Neural cell (in vitro differentiated cells): ENCODE data around the gene DRD1. TPM values are rescaled to one million over a fixed set of nuclear protein-coding genes. Genes with fewer than 3 reads are reported as not detected.
"Not testable (repeated sequence)": the region's sequence is repeated elsewhere in the genome, so short reads cannot be mapped to it uniquely, and the experiment has no call there.

Source experiments
- H2AFZ ChIP-seq: fragments of 200-600, 300-800 bp; sonication (generic), shearing (Covaris generic); 2 replicates; pipeline ENCODE4 v1.6.0; 2014; ENCODE audit warnings: low read depth, mild to moderate bottlenecking, antibody characterized with exemption, low read length, moderate library complexity
- H3F3A ChIP-seq: fragments of 200-600 bp; shearing (Covaris generic); 2 replicates; pipeline ENCODE4 v1.6.1; 2016; ENCODE audit warnings: mild to moderate bottlenecking, moderate library complexity, mixed read lengths, antibody characterized with exemption, low read length; ENCODE audit not compliant: insufficient read depth, poor library complexity, severe bottlenecking
- H3K27ac ChIP-seq: fragments of 200-600, 300-800 bp; sonication (generic), shearing (Covaris generic); 2 replicates; pipeline ENCODE4 v1.5.1; 2014; ENCODE audit warnings: mild to moderate bottlenecking, low read length, moderate library complexity
- H3K27me3 ChIP-seq: fragments of 300-800, 200-600 bp; sonication (generic), shearing (Covaris generic); 2 replicates; pipeline ENCODE4 v1.6.0; 2014; ENCODE audit warnings: mild to moderate bottlenecking, low read depth, low read length, moderate library complexity; ENCODE audit not compliant: insufficient read depth
- H3K36me3 ChIP-seq: fragments of 300-800, 200-600 bp; sonication (generic), shearing (Covaris generic); 2 replicates; pipeline ENCODE4 v1.5.1; 2014; ENCODE audit warnings: mild to moderate bottlenecking, antibody characterized with exemption, low read length, moderate library complexity; ENCODE audit not compliant: insufficient read depth
- H3K4me2 ChIP-seq: fragments of 300-800, 200-600 bp; sonication (generic), shearing (Covaris generic); 2 replicates; pipeline ENCODE4 v1.6.0; 2014; ENCODE audit warnings: mild to moderate bottlenecking, low read length
- H3K4me3 ChIP-seq: fragments of 300-800, 200-600 bp; sonication (generic), shearing (Covaris generic); 2 replicates; pipeline ENCODE4 v1.5.1; 2014; ENCODE audit warnings: mild to moderate bottlenecking, low read length, moderate library complexity
- H3K79me2 ChIP-seq: fragments of 200-600 bp; shearing (Covaris generic); replicated peaks from 2 replicates; pipeline ENCODE4 v1.6.0; 2014; ENCODE audit warnings: mild to moderate bottlenecking, low read length, moderate library complexity; ENCODE audit not compliant: insufficient read depth
- H3K9ac ChIP-seq: fragments of 300-800, 200-600 bp; sonication (generic), shearing (Covaris generic); 2 replicates; pipeline ENCODE4 v1.6.1; 2016; ENCODE audit warnings: mild to moderate bottlenecking, low read length, mixed read lengths
- H3K9me2 ChIP-seq: fragments of 200-600 bp; shearing (Covaris generic); 2 replicates; pipeline ENCODE4 v1.6.1; 2016; ENCODE audit warnings: mild to moderate bottlenecking, low read length, mixed read lengths; ENCODE audit not compliant: insufficient read depth
- H3K9me3 ChIP-seq: fragments of 200-600, 300-800 bp; sonication (generic), shearing (Covaris generic); 2 replicates; pipeline ENCODE4 v1.6.1; 2016; ENCODE audit warnings: mild to moderate bottlenecking, mixed run types, low read length, moderate library complexity, mixed read lengths
- H4K20me1 ChIP-seq: fragments of 200-600 bp; shearing (Covaris generic); 2 replicates; pipeline ENCODE4 v1.6.1; 2016; ENCODE audit warnings: mild to moderate bottlenecking, mixed run types; ENCODE audit not compliant: insufficient read depth
- EP300 ChIP-seq: fragments of 450-650 bp; conservative IDR thresholded peaks from 2 replicates; pipeline ENCODE4 v1.6.1; 2014; ENCODE audit warnings: antibody characterized with exemption, mild to moderate bottlenecking, moderate library complexity; ENCODE audit not compliant: poor library complexity, severe bottlenecking
- EZH2 ChIP-seq: fragments of 200-600, 300-800 bp; shearing (Covaris generic), sonication (generic); IDR thresholded peaks from 2 replicates; pipeline ENCODE4 v1.6.1; 2014; ENCODE audit warnings: antibody characterized with exemption, low read length, borderline replicate concordance, mild to moderate bottlenecking; ENCODE audit not compliant: insufficient read depth, poor library complexity, severe bottlenecking
- MXI1 ChIP-seq: fragments of 450-650 bp; conservative IDR thresholded peaks from 2 replicates; pipeline ENCODE4 v1.6.1; 2014; ENCODE audit warnings: antibody characterized with exemption, mild to moderate bottlenecking; ENCODE audit not compliant: poor library complexity, severe bottlenecking
- POLR2AphosphoS5 ChIP-seq: IDR thresholded peaks from 2 replicates; pipeline ENCODE4 v1.6.1; 2012
- RAD21 ChIP-seq: fragments of 450-650 bp; conservative IDR thresholded peaks from 2 replicates; pipeline ENCODE4 v1.6.1; 2014; ENCODE audit warnings: antibody characterized with exemption, mild to moderate bottlenecking, moderate library complexity
- SMC3 ChIP-seq: fragments of 450-650 bp; conservative IDR thresholded peaks from 2 replicates; pipeline ENCODE4 v1.6.1; 2014; ENCODE audit warnings: antibody characterized with exemption, mild to moderate bottlenecking, moderate library complexity; ENCODE audit not compliant: poor library complexity
- TAF1 ChIP-seq: IDR thresholded peaks from 2 replicates; pipeline ENCODE4 v1.6.1; 2012; ENCODE audit warnings: low read depth
- polyA plus RNA-seq: library from polyadenylated mRNA; depleted of rRNA; stranded (reverse); fragments of >200 nt; gene quantifications from 2 replicates; pipeline ENCODE4 v1.2.3, GENCODE V29; 2014
- TF ChIP-seq, protein P1 (sequence below): fragments of 450-650 bp; IDR thresholded peaks from 2 replicates; pipeline ENCODE4 v1.5.1; 2014; ENCODE audit warnings: antibody characterized with exemption, mild to moderate bottlenecking, moderate library complexity; ENCODE audit not compliant: poor library complexity, severe bottlenecking
- TF ChIP-seq, protein P2 (sequence below): IDR thresholded peaks from 2 replicates; pipeline ENCODE4 v1.6.1; 2012; ENCODE audit warnings: borderline replicate concordance

DRD1 gene
- polyA plus RNA-seq, 1 donor from 2014 or later: 0.33 TPM

DNA sequence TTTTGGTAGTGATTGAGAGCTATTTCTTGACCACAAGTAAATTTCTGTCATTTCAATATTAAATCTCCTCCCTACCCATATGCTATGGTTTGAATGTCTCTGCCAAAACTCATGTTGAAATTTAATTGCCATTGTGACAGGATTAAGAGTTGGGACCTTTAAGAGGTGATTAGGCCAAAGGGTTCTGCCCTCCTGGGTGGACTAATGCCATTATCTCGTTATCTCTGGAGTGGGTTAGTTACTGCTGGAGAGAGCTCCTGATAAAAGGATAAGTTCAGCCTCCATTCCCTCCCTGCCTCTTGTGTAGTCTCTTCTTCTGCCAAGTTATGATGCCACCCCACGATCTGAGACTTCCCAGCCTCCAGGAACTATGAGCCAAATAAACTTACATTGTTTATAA lies 3.6 kb upstream of the DRD1 start:
- Histone ChIP-seq H3K4me3 (no peak overlapping the region), H3F3A (no peaks in the 10 kb centered on the region), H3K9ac (no peak overlapping the region), H3K36me3 (no peaks in the 10 kb centered on the region), H3K79me2 (no peaks in the 10 kb centered on the region), H3K4me2 (no peak overlapping the region), H3K27ac (no peak overlapping the region), H3K9me3 (no peaks in the 10 kb centered on the region), H2AFZ (no peak overlapping the region), H3K9me2 (no peaks in the 10 kb centered on the region), H4K20me1 (no peaks in the 10 kb centered on the region), H3K27me3 (peaks cover 42% of the 10 kb centered on the region)
- no peak for TF ChIP-seq RAD21
- no peak for TF ChIP-seq MXI1
- no peak for TF ChIP-seq TAF1
- TF ChIP-seq, protein P1, sequence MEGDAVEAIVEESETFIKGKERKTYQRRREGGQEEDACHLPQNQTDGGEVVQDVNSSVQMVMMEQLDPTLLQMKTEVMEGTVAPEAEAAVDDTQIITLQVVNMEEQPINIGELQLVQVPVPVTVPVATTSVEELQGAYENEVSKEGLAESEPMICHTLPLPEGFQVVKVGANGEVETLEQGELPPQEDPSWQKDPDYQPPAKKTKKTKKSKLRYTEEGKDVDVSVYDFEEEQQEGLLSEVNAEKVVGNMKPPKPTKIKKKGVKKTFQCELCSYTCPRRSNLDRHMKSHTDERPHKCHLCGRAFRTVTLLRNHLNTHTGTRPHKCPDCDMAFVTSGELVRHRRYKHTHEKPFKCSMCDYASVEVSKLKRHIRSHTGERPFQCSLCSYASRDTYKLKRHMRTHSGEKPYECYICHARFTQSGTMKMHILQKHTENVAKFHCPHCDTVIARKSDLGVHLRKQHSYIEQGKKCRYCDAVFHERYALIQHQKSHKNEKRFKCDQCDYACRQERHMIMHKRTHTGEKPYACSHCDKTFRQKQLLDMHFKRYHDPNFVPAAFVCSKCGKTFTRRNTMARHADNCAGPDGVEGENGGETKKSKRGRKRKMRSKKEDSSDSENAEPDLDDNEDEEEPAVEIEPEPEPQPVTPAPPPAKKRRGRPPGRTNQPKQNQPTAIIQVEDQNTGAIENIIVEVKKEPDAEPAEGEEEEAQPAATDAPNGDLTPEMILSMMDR: no peak
- no peak for TF ChIP-seq EZH2
- no peak for TF ChIP-seq EP300
- no peak for TF ChIP-seq SMC3
- no peak for TF ChIP-seq POLR2AphosphoS5
- TF ChIP-seq, protein P2, sequence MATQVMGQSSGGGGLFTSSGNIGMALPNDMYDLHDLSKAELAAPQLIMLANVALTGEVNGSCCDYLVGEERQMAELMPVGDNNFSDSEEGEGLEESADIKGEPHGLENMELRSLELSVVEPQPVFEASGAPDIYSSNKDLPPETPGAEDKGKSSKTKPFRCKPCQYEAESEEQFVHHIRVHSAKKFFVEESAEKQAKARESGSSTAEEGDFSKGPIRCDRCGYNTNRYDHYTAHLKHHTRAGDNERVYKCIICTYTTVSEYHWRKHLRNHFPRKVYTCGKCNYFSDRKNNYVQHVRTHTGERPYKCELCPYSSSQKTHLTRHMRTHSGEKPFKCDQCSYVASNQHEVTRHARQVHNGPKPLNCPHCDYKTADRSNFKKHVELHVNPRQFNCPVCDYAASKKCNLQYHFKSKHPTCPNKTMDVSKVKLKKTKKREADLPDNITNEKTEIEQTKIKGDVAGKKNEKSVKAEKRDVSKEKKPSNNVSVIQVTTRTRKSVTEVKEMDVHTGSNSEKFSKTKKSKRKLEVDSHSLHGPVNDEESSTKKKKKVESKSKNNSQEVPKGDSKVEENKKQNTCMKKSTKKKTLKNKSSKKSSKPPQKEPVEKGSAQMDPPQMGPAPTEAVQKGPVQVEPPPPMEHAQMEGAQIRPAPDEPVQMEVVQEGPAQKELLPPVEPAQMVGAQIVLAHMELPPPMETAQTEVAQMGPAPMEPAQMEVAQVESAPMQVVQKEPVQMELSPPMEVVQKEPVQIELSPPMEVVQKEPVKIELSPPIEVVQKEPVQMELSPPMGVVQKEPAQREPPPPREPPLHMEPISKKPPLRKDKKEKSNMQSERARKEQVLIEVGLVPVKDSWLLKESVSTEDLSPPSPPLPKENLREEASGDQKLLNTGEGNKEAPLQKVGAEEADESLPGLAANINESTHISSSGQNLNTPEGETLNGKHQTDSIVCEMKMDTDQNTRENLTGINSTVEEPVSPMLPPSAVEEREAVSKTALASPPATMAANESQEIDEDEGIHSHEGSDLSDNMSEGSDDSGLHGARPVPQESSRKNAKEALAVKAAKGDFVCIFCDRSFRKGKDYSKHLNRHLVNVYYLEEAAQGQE: no peak

DNA sequence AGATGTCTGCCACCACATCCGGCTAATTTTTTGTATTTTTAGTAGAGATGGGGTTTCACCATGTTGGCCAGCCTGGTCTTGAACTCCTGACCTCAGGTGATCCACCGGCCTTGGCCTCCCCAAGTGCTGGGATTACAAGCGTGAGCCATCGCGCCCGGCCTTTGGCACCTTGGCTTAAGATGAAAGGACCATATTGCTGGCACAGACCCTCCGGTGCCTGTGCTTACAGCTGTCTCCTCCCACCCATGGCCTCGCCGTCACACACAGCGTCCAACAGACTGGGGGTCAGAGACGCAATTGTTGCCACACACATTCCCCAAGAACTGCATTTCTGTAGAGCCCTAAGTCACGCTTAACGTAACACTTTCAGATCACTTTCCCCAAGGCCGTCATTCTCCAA lies 2.4 kb upstream of the DRD1 start:
- not testable (repeated sequence) for H3K9me2 ChIP-seq, H3K36me3 ChIP-seq, H3K4me2 ChIP-seq, H3F3A ChIP-seq, H2AFZ ChIP-seq, H3K79me2 ChIP-seq, H4K20me1 ChIP-seq, H3K9me3 ChIP-seq, H3K9ac ChIP-seq, H3K27ac ChIP-seq, H3K4me3 ChIP-seq
- peaks cover 50% of the 10 kb centered on the region for H3K27me3 ChIP-seq

DNA sequence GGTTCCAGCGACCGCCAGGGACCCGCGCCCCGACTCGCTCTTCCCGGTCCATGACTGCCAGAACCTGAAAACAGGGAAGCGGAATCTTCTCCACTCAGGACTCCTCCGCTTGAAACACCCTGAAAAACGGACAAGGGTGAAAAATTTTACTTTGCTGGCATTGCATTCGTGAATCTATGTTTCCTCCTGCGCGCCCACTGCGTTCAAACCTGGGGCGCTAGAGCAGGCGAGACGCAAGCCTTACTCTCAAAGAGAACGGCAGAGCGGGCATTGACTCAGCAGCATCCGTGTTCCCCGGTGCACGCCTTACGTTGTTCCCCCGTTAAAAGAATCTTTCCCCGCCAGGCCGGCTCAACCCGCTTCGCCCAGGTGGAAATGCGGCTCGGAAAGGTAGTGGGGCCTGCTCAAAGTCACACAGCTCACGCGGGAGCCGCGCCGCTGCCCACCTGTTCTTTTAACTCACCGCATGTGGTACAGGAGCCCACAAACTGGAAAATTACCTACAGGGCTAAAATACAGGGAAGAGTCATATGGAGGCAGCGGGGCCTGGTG lies 999 bp upstream of the DRD1 start:
- TF ChIP-seq, protein P2: no peak
- no peak for TF ChIP-seq EZH2
- TF ChIP-seq TAF1: no peak
- no peak for TF ChIP-seq POLR2AphosphoS5
- no peak for TF ChIP-seq SMC3
- no peak for TF ChIP-seq EP300
- TF ChIP-seq MXI1: no peak
- no peak for TF ChIP-seq RAD21
- TF ChIP-seq, protein P1: no peak
- no peaks in the 10 kb centered on the region for H3K9me2 ChIP-seq
- no peaks in the 10 kb centered on the region for H3F3A ChIP-seq
- H3K36me3 ChIP-seq: no peaks in the 10 kb centered on the region
- no peak overlapping the region for H3K27ac ChIP-seq
- no peak overlapping the region for H3K9ac ChIP-seq
- H3K27me3 ChIP-seq: peaks cover 50% of the 10 kb centered on the region
- H3K4me3 ChIP-seq: peak overlapping the region; percentile 70
- no peak overlapping the region for H2AFZ ChIP-seq
- H3K9me3 ChIP-seq: no peaks in the 10 kb centered on the region
- H4K20me1 ChIP-seq: no peaks in the 10 kb centered on the region
- H3K79me2 ChIP-seq: no peaks in the 10 kb centered on the region
- H3K4me2 ChIP-seq: no peak overlapping the region
